Endometrial microvascular endothelial cells (primary cell): ENCODE measurements around the gene GOSR2. TPM values are rescaled to one million over a fixed set of nuclear protein-coding genes. Genes with fewer than 3 reads are reported as not detected.

Experiments
- in situ Hi-C: cut with HindIII; loops from 2 replicates; pipeline ENCODE4 v1.10.0; 2017; ENCODE audit warnings: low sequenced_read_pairs, low pct_unique_long_range_greater_than_20kb; ENCODE audit errors: inconsistent ontology term
- total RNA-seq: library from RNA; depleted of rRNA; stranded (reverse); fragments of >200 nt; gene quantifications from one replicate; pipeline ENCODE4 v1.2.3, GENCODE V29; 2015; ENCODE audit errors: inconsistent ontology term

GOSR2 gene
- total RNA-seq = 43.3 TPM

GRCh38 chr17:46922804-46923635 is at the start of gene GOSR2:
GOSR2 (plus strand) TSS chr17:46923160; CDS start chr17:46923193, 33 bp downstream.
- in situ Hi-C loops = no loop called here

- in situ Hi-C loops = no loop called here
These were observed 48.9 kb upstream of the GOSR2 start for GRCh38 chr17:46873941-46874645.

GRCh38 chr17:46874906-46875305 is 48.1 kb upstream of the GOSR2 start:
- in situ Hi-C loops = no loop called here

GRCh38 chr17:46875849-46876352 is 47.1 kb upstream of the GOSR2 start:
- in situ Hi-C loops = no loop called here

GRCh38 chr17:46876353-46876887 is 46.5 kb upstream of the GOSR2 start:
- in situ Hi-C loops = no loop called here

GRCh38 chr17:46876926-46877325 is 46.0 kb upstream of the GOSR2 start:
- in situ Hi-C loops = no loop called here

GRCh38 chr17:46877466-46877865 is 45.5 kb upstream of the GOSR2 start:
- in situ Hi-C loops = no loop called here

GRCh38 chr17:46878055-46878454 is 44.9 kb upstream of the GOSR2 start:
- in situ Hi-C loops = no loop called here

- in situ Hi-C loops = no loop called here
These were observed 43.9 kb upstream of the GOSR2 start for GRCh38 chr17:46879101-46879500.

GRCh38 chr17:46881015-46881414 is 41.9 kb upstream of the GOSR2 start:
- in situ Hi-C loops = no loop called here

- in situ Hi-C loops = no loop called here
These were observed 40.3 kb upstream of the GOSR2 start for GRCh38 chr17:46882666-46883065.

- in situ Hi-C loops = no loop called here
These were observed 39.0 kb upstream of the GOSR2 start for GRCh38 chr17:46883871-46884520.

- in situ Hi-C loops = no loop called here
These were observed 38.4 kb upstream of the GOSR2 start for GRCh38 chr17:46884552-46884951.

GRCh38 chr17:46885415-46886309 is 37.3 kb upstream of the GOSR2 start:
- in situ Hi-C loops = no loop called here

GRCh38 chr17:46886310-46886663 is 36.7 kb upstream of the GOSR2 start:
- in situ Hi-C loops = no loop called here

- in situ Hi-C loops = no loop called here
These were observed 35.2 kb upstream of the GOSR2 start for GRCh38 chr17:46887717-46888116.

GRCh38 chr17:46888727-46889126 is 34.2 kb upstream of the GOSR2 start:
- in situ Hi-C loops = no loop called here

GRCh38 chr17:46889519-46889918 is 33.4 kb upstream of the GOSR2 start:
- in situ Hi-C loops = no loop called here
